K562 (cell line): Measurements from ENCODE around the gene RBP7. TPM values are rescaled to one million over a fixed set of nuclear protein-coding genes. Genes with fewer than 3 reads are reported as not detected.

Experiments
- CTBP1 ChIP-seq: fragments of 450-650 bp; IDR thresholded peaks from 2 replicates; pipeline ENCODE4 v1.6.1; 2016; ENCODE audit warnings: borderline replicate concordance
- EZH2 ChIP-seq: IDR thresholded peaks from 2 replicates; pipeline ENCODE4 v1.6.1; 2012; ENCODE audit warnings: low read depth, mild to moderate bottlenecking, inconsistent platforms, low read length, borderline replicate concordance
- FOXP1 ChIP-seq: sonication (generic); formaldehyde crosslinking; IDR thresholded peaks from 2 replicates; pipeline ENCODE4 v1.8.0; 2022; ENCODE audit warnings: mild to moderate bottlenecking, missing genetic modification reagents
- MYBL2 ChIP-seq, 2 experiments: fragments of 450-650 bp in 1 of 2; sonication (generic) in 1 of 2; formaldehyde crosslinking in 1 of 2; IDR thresholded peaks; 2 replicates each; pipeline versions ENCODE4 v1.6.1 to v1.8.1; 2017 to 2022; ENCODE audit warnings: borderline replicate concordance in 1 of 2, inconsistent platforms in 1 of 2, low read depth in 1 of 2, mild to moderate bottlenecking in 1 of 2, missing genetic modification reagents in 1 of 2, moderate library complexity in 1 of 2
- NEUROD1 ChIP-seq: fragments of 150-350 bp; IDR thresholded peaks from 2 replicates; pipeline ENCODE4 v1.6.1; 2014; ENCODE audit warnings: borderline replicate concordance, low read length, low read depth; ENCODE audit not compliant: partially characterized antibody
- POLR2B ChIP-seq: fragments of 450-650 bp; IDR thresholded peaks from 2 replicates; pipeline ENCODE4 v1.6.1; 2018; ENCODE audit warnings: low read depth; ENCODE audit not compliant: partially characterized antibody
- POLR3A ChIP-seq: IDR thresholded peaks from 2 replicates; pipeline ENCODE4 v1.6.1; 2011; ENCODE audit warnings: borderline replicate concordance, mild to moderate bottlenecking, moderate library complexity; ENCODE audit not compliant: insufficient read length, insufficient read depth; ENCODE audit errors: extremely low read depth
- PPARD ChIP-seq: fragments of 250-450 bp; sonication (Bioruptor Pico); IDR thresholded peaks from 2 replicates; pipeline ENCODE4 v1.8.0; 2022; ENCODE audit warnings: inconsistent platforms, mild to moderate bottlenecking, moderate library complexity
- ZNF551 ChIP-seq: fragments of 250-450 bp; sonication (Bioruptor Pico); IDR thresholded peaks from 2 replicates; pipeline ENCODE4 v1.5.0; 2021; ENCODE audit warnings: mild to moderate bottlenecking, moderate library complexity
- ZNF696 ChIP-seq: fragments of 250-450 bp; sonication (Bioruptor Pico); conservative IDR thresholded peaks from 2 replicates; pipeline ENCODE4 v1.4.0; 2020; ENCODE audit warnings: mild to moderate bottlenecking, moderate library complexity
- polyA plus RNA-seq, 8 experiments: library from polyadenylated mRNA; depleted of rRNA in 4 of 8; stranded (reverse) in 5 of 8; unstranded in 3 of 8; fragments of >200 nt; fragmentation: Nextera tagmentation in 2 of 8; fragmentation: Illumina TruSeq in 1 of 8; extraction: Ambion mirVana in 2 of 8; extraction: Trizol in 1 of 8; gene quantifications; 2 replicates each; pipeline versions ENCODE4 v1.2.1 to v1.2.3, GENCODE V29; 2011 to 2014; ENCODE audit warnings: inconsistent platforms in 1 of 8, missing spikeins in 1 of 8
- total RNA-seq, 7 experiments: library from RNA; depleted of rRNA in 6 of 7; stranded (reverse); fragments of >200 nt in 6 of 7; fragmentation: Illumina TruSeq in 2 of 7; extraction: Trizol in 2 of 7; gene quantifications; 2 replicates each; pipeline versions ENCODE4 v1.2.1 to v1.2.3, GENCODE V29; 2011 to 2021; ENCODE audit warnings: low replicate concordance in 1 of 7
- TF ChIP-seq, protein P1 (sequence below), 3 experiments: fragments of 200-800 bp in 1 of 3; sonication (Bioruptor generic) in 1 of 3; sonication (generic) in 1 of 3; formaldehyde crosslinking in 1 of 3; IDR thresholded peaks; 2 replicates each; pipeline versions ENCODE4 v1.6.1 to v1.8.0; 2016 to 2022; ENCODE audit warnings: mild to moderate bottlenecking in 2 of 3, missing compliant biosample characterization in 2 of 3, missing genetic modification characterization in 2 of 3, missing genetic modification reagents in 1 of 3
- TF ChIP-seq, protein P2 (sequence below): fragments of 150-350 bp; conservative IDR thresholded peaks from 2 replicates; pipeline ENCODE4 v1.6.1; 2014; ENCODE audit warnings: low read length
- TF ChIP-seq, protein P3 (sequence below), 2 experiments: fragments of 450-650 bp in 1 of 2; IDR thresholded peaks; 2 replicates each; pipeline ENCODE4 v1.6.1; 2011 to 2017; ENCODE audit warnings: low read depth in 2 of 2, antibody characterized with exemption in 1 of 2, borderline replicate concordance in 1 of 2, low read length in 1 of 2, mild to moderate bottlenecking in 1 of 2, mixed read lengths in 1 of 2; ENCODE audit not compliant: control insufficient read depth in 1 of 2
- TF ChIP-seq, protein P4 (sequence below): sonication (generic); formaldehyde crosslinking; IDR thresholded peaks from 2 replicates; pipeline ENCODE4 v1.8.1; 2022; ENCODE audit warnings: missing genetic modification reagents
- TF ChIP-seq, protein P5 (sequence below): conservative IDR thresholded peaks from 2 replicates; pipeline ENCODE4 v1.6.1; 2011; ENCODE audit warnings: low read depth, mild to moderate bottlenecking, low read length; ENCODE audit not compliant: control insufficient read depth

RBP7 gene
- total and polyA plus RNA-seq, 9 of the 15 experiments (the other 6 are each of a cell fraction or from before 2014, with no cell fraction given): not detected

DNA sequence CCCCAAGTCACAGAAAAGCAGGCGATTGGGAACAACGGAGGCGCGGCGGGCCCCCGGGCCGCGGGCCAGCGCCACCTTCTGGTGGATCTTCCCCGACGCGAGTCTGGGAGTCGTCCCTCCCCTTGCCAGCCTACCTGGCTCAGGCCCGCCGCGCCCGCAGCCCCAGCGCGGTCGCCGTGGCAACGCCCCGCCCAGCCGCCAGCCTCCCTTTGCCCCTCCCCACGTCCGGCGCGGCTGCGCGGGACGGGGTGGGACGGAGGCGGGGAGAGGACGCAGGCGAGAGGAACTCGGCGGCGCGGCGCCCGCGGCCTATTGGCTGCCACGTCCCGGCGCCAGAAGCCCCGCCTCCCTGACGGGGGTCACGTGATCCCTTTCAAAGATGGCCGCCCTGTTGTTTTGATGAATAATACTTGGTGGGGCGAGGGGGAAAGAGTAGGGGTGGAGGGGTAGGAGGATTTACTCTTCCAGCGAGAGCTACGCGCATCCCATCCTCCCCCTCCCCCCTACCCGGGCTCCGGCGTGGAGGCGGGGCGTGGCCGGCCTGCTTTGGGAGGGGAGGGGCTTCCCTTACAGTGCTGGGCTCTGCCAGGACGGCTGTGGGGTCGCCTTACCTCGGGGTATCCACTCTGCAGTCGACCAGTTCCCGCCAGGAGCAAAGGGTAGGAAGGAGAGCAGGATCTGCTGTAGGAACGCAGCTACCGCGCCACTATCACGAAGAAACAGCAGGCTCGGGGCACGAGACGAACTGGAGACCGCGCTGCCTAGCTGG is 35.7 kb downstream of the RBP7 start, which contains the start of gene UBE4B (continued):
- TF ChIP-seq, protein P1, sequence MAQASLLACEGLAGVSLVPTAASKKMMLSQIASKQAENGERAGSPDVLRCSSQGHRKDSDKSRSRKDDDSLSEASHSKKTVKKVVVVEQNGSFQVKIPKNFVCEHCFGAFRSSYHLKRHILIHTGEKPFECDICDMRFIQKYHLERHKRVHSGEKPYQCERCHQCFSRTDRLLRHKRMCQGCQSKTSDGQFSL (CRISPR knock-in tag; IDR thresholded peaks at IDR 0.05): no peak
- TF ChIP-seq, protein P1 (tag; IDR thresholded peaks at IDR 0.05): peak in 1 of 2 experiments; percentile 57; a peak in 1 of 4 replicates
- TF ChIP-seq PPARD: no peak
- TF ChIP-seq, protein P2, sequence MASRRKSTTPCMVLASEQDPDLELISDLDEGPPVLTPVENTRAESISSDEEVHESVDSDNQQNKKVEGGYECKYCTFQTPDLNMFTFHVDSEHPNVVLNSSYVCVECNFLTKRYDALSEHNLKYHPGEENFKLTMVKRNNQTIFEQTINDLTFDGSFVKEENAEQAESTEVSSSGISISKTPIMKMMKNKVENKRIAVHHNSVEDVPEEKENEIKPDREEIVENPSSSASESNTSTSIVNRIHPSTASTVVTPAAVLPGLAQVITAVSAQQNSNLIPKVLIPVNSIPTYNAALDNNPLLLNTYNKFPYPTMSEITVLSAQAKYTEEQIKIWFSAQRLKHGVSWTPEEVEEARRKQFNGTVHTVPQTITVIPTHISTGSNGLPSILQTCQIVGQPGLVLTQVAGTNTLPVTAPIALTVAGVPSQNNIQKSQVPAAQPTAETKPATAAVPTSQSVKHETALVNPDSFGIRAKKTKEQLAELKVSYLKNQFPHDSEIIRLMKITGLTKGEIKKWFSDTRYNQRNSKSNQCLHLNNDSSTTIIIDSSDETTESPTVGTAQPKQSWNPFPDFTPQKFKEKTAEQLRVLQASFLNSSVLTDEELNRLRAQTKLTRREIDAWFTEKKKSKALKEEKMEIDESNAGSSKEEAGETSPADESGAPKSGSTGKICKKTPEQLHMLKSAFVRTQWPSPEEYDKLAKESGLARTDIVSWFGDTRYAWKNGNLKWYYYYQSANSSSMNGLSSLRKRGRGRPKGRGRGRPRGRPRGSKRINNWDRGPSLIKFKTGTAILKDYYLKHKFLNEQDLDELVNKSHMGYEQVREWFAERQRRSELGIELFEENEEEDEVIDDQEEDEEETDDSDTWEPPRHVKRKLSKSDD: peak; percentile 24; the same call in 1 of the 2 replicates
- no peak for TF ChIP-seq ZNF551 (CRISPR knock-in tag)
- TF ChIP-seq CTBP1: peak; percentile 97
- TF ChIP-seq, protein P3, sequence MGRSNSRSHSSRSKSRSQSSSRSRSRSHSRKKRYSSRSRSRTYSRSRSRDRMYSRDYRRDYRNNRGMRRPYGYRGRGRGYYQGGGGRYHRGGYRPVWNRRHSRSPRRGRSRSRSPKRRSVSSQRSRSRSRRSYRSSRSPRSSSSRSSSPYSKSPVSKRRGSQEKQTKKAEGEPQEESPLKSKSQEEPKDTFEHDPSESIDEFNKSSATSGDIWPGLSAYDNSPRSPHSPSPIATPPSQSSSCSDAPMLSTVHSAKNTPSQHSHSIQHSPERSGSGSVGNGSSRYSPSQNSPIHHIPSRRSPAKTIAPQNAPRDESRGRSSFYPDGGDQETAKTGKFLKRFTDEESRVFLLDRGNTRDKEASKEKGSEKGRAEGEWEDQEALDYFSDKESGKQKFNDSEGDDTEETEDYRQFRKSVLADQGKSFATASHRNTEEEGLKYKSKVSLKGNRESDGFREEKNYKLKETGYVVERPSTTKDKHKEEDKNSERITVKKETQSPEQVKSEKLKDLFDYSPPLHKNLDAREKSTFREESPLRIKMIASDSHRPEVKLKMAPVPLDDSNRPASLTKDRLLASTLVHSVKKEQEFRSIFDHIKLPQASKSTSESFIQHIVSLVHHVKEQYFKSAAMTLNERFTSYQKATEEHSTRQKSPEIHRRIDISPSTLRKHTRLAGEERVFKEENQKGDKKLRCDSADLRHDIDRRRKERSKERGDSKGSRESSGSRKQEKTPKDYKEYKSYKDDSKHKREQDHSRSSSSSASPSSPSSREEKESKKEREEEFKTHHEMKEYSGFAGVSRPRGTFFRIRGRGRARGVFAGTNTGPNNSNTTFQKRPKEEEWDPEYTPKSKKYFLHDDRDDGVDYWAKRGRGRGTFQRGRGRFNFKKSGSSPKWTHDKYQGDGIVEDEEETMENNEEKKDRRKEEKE (IDR thresholded peaks at IDR 0.05; ENCODE audit: borderline replicate concordance in 1 of 2, control insufficient read depth in 1 of 2, low read depth in 2 of 2, low read length in 1 of 2): no peak
- no peak for TF ChIP-seq EZH2
- TF ChIP-seq, protein P4, sequence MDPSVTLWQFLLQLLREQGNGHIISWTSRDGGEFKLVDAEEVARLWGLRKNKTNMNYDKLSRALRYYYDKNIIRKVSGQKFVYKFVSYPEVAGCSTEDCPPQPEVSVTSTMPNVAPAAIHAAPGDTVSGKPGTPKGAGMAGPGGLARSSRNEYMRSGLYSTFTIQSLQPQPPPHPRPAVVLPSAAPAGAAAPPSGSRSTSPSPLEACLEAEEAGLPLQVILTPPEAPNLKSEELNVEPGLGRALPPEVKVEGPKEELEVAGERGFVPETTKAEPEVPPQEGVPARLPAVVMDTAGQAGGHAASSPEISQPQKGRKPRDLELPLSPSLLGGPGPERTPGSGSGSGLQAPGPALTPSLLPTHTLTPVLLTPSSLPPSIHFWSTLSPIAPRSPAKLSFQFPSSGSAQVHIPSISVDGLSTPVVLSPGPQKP (CRISPR knock-in tag): no peak
- TF ChIP-seq MYBL2 (IDR thresholded peaks at IDR 0.05; ENCODE audit: low read depth): no peak
- no peak for TF ChIP-seq MYBL2 (CRISPR knock-in tag; IDR thresholded peaks at IDR 0.05; ENCODE audit: borderline replicate concordance)
- TF ChIP-seq POLR2B: peak; percentile 75
- TF ChIP-seq ZNF696 (CRISPR knock-in tag): no peak
- TF ChIP-seq NEUROD1: peak; percentile 12
- TF ChIP-seq, protein P5, sequence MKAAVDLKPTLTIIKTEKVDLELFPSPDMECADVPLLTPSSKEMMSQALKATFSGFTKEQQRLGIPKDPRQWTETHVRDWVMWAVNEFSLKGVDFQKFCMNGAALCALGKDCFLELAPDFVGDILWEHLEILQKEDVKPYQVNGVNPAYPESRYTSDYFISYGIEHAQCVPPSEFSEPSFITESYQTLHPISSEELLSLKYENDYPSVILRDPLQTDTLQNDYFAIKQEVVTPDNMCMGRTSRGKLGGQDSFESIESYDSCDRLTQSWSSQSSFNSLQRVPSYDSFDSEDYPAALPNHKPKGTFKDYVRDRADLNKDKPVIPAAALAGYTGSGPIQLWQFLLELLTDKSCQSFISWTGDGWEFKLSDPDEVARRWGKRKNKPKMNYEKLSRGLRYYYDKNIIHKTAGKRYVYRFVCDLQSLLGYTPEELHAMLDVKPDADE: no peak; the same call in 1 of the 2 replicates
- TF ChIP-seq POLR3A: no peak
- no peak for TF ChIP-seq FOXP1
